ENCODE data around the gene TMOD4. TPM values are rescaled to one million over a fixed set of nuclear protein-coding genes. Genes with fewer than 3 reads are reported as not detected.
A peak's percentile ranks its signal among the peaks of the same experiment; 100 is the strongest.

The TMOD4 gene
- total and polyA plus RNA-seq, 10 of the 15 experiments (the other 5 are each of a cell fraction or from before 2014, with no cell fraction given): 0.30 to 1.2 (median 0.50) TPM; not detected in 1

DNA sequence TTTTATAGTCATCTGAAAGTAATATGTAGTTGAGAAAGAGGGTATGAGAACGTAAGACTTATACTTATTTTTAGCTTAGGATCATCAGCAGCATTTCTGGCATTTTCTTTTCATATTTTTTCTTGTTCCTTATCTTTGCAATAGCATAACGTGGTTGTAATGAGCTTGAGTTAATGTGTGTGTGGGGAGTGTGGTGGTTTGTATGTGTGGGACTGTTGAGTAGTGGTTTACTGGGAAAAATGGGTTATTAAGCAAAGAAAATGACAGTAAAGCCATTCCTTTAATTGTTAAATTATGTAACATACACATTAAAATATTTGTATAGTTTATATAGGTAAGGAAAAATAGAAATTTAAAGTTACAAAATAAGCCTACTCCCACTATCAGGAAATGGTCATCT is 37.8 kb upstream of the TMOD4 start:
- in situ Hi-C loops (cut with MboI) (no loop called here), intact Hi-C loops (cut with micrococcal nuclease; ENCODE audit: unreplicated experiment) (no loop called here)
- DNase-seq (ENCODE audit: low read depth, low spot score) (no peak), FAIRE-seq (no peak), ATAC-seq (no peak)
- H3K36me3 ChIP-seq (ENCODE audit: control insufficient read depth in 2 of 2, insufficient read depth in 2 of 2, low read length in 1 of 2): peaks cover 0 to 10% of the 10 kb centered on the region in 2 experiments
- no peaks in the 10 kb centered on the region for H3K27me3 ChIP-seq (replicated peaks in 1 of 2; ENCODE audit: control insufficient read depth in 2 of 2, insufficient read depth in 2 of 2, low read length in 1 of 2)
- no peak overlapping the region for H3K27ac ChIP-seq (ENCODE audit: control insufficient read depth, insufficient read depth)
- H3K4me2 ChIP-seq (ENCODE audit: control insufficient read depth, insufficient read depth): no peak overlapping the region
- no peak overlapping the region for H3K4me3 ChIP-seq
- H2AFZ ChIP-seq (ENCODE audit: control insufficient read depth, low read depth, low read length): no peak overlapping the region
- TF ChIP-seq YY1 (IDR thresholded peaks at IDR 0.05; ENCODE audit: low read depth, low read length): no peak
- TF ChIP-seq ZNF687 (IDR thresholded peaks at IDR 0.05): no peak
- no peak for TF ChIP-seq PRDM15 (CRISPR knock-in tag; IDR thresholded peaks at IDR 0.05)
- no peak for TF ChIP-seq SUPT20H (IDR thresholded peaks at IDR 0.05; ENCODE audit: borderline replicate concordance, control insufficient read depth, low read depth, low read length)
- TF ChIP-seq MXI1 (IDR thresholded peaks at IDR 0.05; ENCODE audit: low read depth, low read length): no peak
- TF ChIP-seq EP300 (IDR thresholded peaks at IDR 0.05; ENCODE audit: borderline replicate concordance in 1 of 2, control insufficient read depth in 1 of 2, low read depth in 2 of 2, low read length in 2 of 2): no peak
- TF ChIP-seq POLR2AphosphoS2 (IDR thresholded peaks at IDR 0.05; ENCODE audit: low read depth, low read length): no peak
- TF ChIP-seq, protein P1, sequence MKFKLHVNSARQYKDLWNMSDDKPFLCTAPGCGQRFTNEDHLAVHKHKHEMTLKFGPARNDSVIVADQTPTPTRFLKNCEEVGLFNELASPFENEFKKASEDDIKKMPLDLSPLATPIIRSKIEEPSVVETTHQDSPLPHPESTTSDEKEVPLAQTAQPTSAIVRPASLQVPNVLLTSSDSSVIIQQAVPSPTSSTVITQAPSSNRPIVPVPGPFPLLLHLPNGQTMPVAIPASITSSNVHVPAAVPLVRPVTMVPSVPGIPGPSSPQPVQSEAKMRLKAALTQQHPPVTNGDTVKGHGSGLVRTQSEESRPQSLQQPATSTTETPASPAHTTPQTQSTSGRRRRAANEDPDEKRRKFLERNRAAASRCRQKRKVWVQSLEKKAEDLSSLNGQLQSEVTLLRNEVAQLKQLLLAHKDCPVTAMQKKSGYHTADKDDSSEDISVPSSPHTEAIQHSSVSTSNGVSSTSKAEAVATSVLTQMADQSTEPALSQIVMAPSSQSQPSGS (IDR thresholded peaks at IDR 0.05; ENCODE audit: low read length): no peak
- no peak for TF ChIP-seq GATAD2B (conservative IDR thresholded peaks at IDR 0.05; ENCODE audit: low read depth)
- no peak for TF ChIP-seq IKZF1 (conservative IDR thresholded peaks at IDR 0.05)
- no peak overlapping the region for H3K9ac ChIP-seq (ENCODE audit: control insufficient read depth, insufficient read depth, low read length)
- no peaks in the 10 kb centered on the region for H3K9me3 ChIP-seq (replicated peaks; ENCODE audit: control insufficient read depth, insufficient read depth, low read length)
- POLR2A ChIA-PET: interaction anchor here (1.0 kb wide), 1 partner anchor 24 kb away, joined by 3 read pairs; the partner anchor contains the start of gene VPS72
- H3K4me1 ChIP-seq (ENCODE audit: control insufficient read depth, insufficient read depth, low read length): no peaks in the 10 kb centered on the region
- BruUV-seq (replicated peaks): TSS peak; percentile 12
- CTCF ChIA-PET: interaction anchor here (1.2 kb wide), 1 partner anchor 9 kb away, joined by 3 read pairs; no protein-coding TSS in a partner anchor
- peaks cover 47% of the 10 kb centered on the region for H3K79me2 ChIP-seq (ENCODE audit: control insufficient read depth, insufficient read depth, low read length)
- WGBS (ENCODE audit: insufficient coverage, insufficient replicate concordance, low lambda C conversion rate, missing lambda C conversion rate): 50% methylated on average over 2 of the region's 2 CpGs
- SMC1A ChIA-PET (ENCODE audit: uncharacterized antibody, unreplicated experiment): interaction anchor here (0.9 to 1.0 kb wide), 2 partner anchors 29 to 41 kb away, joined by 3 to 4 read pairs; partner anchors contain the start of gene PSMD4
- H4K20me1 ChIP-seq (ENCODE audit: control insufficient read depth, insufficient read depth): peaks cover 2% of the 10 kb centered on the region; the same call in 1 of the 2 replicates
- RAD21 ChIA-PET (ENCODE audit: unreplicated experiment): no interaction called here

All from GM12878 (cell line).